ENCODE results near the gene ZNF552.
"Not testable (repeated sequence)": the region's sequence is repeated elsewhere in the genome, so short reads cannot be mapped to it uniquely, and the experiment has no call there.

The ZNF552 gene

GRCh38 chr19:57814505-57815246, at the start of gene ZNF552:
Gene ZNF552, minus strand, starts transcription at chr19:57814913. Its CDS starts 170 bp downstream, at chr19:57814743.
- in situ Hi-C loops (cut with HindIII; ENCODE audit: low sequenced_read_pairs): no loop called here

DNA sequence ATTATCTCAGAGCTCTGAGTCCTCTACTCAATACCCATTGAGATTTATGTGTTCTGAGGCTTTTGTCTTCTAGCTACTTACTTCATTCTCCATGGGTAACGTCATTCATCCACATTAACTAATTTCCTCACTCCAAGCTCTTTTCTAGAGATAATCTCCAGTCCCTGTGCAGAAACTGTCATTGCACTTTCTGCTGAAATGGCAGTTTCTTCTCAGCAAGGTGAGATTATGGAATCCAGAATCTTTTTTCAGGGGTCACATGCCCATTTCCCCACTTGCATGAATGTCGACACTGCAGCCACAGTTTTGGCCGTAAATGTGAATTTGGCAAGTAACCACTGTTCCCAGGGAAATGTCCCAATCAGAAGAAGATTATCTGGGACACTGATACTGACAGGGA, 47.6 kb upstream of the ZNF552 start:
- in situ Hi-C loops (cut with HindIII; ENCODE audit: low sequenced_read_pairs): not testable (repeated sequence)

DNA sequence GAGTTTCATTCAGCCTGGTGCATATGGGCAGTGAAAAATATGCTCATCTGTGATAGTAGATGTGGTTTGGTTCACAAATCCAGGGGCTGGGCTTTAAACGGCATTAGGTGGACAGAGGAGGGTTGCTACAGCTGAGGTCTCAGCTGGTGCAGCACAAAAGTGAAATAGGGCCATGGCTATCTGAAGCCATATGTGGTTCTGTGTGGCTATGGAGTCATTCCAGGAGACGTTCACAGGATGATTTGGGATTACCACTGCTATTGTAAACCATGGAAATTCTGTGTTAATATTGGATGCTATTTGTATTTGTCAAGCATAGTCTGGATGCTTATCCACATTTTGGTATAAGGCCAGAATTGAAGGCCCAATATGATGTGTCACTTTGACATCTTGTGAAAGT, 39.4 kb upstream of the ZNF552 start:
- in situ Hi-C loops (cut with HindIII; ENCODE audit: low sequenced_read_pairs): not testable (repeated sequence)

DNA sequence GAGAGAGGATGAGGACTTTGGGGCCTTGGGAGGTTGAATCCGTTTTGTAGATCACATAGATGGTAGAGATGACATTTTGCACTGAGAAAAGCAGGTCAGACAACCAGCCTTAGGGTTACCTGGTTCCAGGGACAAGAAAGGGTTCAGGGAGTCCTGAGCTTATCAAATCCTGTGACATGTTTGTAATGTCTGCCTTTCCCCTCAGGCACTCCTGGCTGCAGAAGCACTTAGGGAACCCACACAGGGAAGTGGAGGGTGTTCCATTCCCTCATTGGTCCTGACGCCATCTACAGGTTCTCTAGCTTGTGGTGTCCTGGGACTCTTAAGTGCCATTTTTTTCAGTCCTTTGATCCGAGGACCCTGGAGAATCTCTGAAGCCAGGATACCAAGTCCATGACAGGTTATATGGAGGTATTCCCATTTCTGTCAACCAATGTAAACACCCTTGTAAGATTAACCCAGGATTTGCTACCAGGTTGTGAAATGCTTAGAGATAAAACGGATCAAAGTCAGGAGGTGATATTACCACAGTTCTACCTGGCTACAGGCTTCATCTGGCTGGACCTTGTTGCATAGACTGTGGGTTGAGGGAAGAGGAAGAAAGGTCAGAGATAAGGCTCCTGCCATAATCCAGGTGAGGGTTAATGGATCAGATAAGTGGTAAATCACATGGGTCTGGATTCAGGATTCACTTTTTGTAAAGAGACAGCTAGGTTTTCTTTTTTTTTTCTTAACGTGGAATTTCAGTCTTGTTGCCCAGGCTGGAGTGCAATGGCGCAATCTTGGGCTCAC, 37.3 kb upstream of the ZNF552 start:
- in situ Hi-C loops (cut with HindIII; ENCODE audit: low sequenced_read_pairs): not testable (repeated sequence)

DNA sequence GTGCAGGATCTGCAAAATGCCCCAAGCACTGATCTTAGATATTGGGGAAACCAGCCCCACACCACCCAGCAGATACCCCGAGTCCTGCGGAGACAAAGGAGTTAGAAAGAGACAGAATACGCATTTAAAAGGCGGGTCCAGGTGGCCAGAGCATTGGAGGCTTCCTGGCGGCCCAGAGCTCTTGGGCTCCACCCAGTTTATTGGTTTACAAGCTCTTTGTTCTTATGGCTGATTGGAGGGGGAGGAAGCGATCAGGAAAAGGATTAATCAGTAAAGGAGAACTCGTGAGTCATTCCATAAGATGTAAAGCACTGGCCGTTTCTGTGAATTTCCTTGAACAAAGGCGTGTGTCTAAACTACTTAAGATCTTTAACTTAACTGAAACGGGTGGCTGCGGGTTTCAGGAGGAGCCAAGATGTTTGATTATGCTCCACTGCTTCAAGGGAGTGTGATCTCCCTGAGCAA, 35.9 kb upstream of the ZNF552 start:
- in situ Hi-C loops (cut with HindIII; ENCODE audit: low sequenced_read_pairs): no loop called here

DNA sequence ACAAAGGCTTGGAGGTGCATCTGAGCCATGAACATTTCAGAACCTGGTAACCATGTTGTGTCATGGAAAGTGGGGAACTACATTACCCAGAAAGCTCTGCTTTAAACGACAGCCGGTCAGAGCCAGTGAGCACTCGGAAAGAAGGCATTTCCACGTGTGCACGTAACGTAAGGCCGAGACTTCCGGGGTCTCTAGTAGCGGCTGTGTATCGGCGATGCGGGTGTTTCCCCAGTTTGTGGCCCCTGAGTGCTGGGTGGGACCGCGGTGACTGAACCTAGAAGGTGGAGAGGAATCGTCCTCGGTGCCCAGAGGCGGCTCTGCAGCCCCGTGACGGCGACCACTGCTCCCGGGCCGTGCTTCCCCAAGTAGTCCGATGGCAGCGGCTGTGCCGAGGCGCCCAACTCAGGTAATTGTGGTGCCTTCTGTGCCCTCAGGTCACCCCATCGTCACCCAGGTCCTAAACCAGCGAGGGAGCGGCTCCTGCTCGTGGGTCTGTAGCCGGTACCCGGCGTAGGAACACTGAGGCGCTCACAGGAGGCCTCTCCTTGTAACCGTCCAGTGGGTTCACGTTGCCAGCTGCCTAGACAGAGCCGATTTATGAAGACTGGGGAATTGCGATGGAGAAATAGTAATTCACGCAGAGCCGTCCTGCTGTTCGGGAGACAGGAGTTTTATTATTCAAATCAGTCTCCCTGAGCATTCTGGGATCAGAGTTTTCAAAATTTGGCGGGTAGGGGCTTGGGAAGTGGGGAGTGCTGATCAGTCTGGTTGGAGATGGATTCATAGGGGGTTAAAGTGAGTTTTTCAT, 35.2 kb upstream of the ZNF552 start, which contains the start of gene ZNF587:
Gene ZNF587 (plus strand): TSS at position 194 of the 808 bp plus-strand sequence. CDS start 180 bp downstream, at position 374.
- in situ Hi-C loops (cut with HindIII; ENCODE audit: low sequenced_read_pairs): not testable (repeated sequence)

DNA sequence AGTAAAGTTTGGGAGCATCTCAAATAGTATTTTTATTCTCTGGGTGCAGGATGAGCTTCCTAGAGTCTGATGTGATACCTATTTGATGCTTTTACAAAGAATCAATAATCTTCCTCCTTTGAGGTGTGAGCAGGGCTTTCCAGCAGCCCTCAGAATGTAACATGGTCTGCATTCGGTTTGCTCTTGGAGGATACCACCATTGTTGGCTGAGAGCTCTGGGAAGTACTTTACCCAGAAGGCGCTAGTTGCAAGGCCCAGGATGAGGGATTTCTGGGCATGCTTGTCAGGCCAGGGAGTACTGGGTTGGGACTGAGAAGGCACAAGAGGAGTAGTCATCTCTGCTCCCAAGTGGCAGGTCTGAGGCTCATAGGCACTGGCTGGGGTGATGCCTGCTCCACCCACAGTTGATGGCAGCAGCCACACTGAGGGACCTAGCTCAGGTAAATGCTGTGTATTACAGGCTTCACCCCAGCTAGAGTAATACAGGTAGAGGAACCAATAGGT, 34.5 kb upstream of the ZNF552 start:
- in situ Hi-C loops (cut with HindIII; ENCODE audit: low sequenced_read_pairs): not testable (repeated sequence)

DNA sequence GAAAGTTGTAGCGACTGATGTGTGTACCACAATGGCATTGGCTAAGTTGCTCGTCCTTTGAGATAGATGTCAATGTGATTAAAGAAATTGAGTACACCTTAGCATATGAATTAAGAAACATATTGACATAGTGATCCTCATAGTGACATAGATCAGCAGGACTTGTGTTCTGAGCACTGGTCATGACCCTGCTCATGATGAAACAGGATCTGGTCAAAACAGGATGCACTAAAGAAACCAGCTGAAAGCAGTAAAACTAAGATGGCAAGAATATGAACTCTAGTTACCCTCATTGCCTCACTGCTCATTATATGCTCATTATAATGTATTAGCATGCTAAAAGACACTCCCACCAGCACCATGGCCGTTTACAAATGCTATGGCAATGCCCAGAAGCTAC, 32.5 kb upstream of the ZNF552 start:
- in situ Hi-C loops (cut with HindIII; ENCODE audit: low sequenced_read_pairs): not testable (repeated sequence)

GRCh38 chr19:57841122-57841763, 26.5 kb upstream of the ZNF552 start:
- in situ Hi-C loops (cut with HindIII; ENCODE audit: low sequenced_read_pairs): no loop called here

DNA sequence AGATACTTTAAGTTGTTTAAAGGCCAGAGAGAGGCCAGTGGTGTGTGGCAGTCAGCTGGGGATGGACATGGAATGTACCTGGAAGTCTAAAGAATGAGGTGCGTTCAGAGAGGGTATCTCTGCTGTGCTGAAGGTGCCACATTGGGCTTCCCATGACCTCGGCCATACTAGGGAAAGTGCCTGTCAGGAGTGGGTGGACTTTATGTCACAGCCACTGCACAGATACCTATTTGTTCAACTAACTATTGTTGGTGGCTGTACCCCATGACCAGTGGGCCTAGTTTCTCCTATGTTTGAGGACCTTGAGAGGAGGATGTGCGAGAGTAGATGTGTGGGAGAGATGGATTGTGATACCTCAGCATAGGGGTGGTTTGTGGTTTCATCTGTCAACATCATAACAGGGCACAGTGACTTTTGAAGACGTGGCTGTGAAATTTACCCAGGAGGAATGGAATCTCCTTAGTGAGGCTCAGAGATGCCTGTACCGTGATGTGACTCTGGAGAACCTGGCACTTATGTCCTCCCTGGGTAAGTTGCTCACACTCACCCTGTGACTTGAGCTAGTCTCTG, 24.0 kb upstream of the ZNF552 start:
- in situ Hi-C loops (cut with HindIII; ENCODE audit: low sequenced_read_pairs): not testable (repeated sequence)

DNA sequence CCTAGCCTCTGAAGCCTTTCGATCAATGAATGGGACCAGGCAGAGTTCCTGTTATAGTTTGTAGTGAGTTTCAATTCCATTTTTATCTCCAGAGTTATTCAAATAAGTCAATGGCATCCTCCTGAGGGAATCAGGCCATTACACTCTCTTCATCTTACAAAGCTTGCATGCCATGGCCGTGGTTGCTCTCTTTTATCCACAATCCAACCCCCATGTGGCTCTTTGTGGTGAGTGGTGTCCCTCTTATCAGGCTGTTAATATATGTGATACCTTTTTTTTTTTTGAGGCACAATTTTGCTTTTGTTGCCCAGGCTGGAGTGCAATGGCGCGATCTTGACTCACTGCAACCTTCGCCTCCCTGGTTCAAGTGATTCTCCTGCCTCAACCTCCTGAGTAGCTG, 22.3 kb upstream of the ZNF552 start:
- in situ Hi-C loops (cut with HindIII; ENCODE audit: low sequenced_read_pairs): not testable (repeated sequence)

DNA sequence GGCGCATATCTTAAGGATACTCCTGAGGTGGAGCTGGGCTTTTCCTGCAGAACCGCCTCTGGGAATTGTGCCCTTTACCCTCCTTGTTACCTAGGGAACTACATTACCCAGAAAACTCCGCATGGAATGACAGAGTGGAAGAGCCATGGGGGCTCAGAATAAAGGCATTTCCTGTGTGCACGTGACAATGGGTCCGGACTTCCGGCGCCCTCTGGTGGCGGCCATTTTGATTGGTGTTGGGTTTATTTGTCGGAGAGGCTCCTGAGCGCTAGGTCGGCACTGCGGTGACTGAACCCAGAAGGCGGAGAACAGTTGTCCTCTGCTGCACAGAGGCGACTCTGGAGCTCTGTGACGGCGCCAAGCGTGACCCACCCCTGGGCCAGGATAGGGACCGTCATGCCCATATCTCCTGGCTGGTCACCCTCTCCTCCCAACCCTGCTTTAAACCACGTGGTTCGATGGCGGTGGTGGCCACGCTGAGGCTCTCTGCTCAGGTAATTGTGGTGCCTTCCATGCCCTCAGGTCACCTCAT, 15.4 kb upstream of the ZNF552 start, which contains the start of gene ZNF587B:
Gene ZNF587B (plus strand): TSS at position 229 of the 532 bp plus-strand sequence. CDS start 230 bp downstream, at position 459.
- in situ Hi-C loops (cut with HindIII; ENCODE audit: low sequenced_read_pairs): no loop called here

DNA sequence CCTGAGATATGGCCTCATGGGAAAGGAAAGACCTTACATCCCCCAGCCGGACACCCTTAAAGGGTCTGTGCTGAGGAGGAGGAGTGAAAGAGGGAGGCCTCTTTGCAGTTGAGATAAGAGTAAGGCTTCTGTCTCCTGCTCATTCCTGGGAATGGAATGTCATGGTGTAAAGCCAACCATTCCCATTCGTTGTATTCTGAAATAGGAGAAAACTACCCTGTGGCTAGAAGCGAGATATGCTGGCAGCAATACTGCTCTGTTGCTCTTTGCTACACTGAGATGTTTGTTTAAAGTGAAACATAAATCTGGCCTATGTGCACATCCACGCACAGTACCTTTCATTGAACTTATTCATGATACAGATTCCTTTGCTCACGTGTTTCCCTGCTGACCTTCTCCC, 14.6 kb upstream of the ZNF552 start:
- in situ Hi-C loops (cut with HindIII; ENCODE audit: low sequenced_read_pairs): no loop called here

DNA sequence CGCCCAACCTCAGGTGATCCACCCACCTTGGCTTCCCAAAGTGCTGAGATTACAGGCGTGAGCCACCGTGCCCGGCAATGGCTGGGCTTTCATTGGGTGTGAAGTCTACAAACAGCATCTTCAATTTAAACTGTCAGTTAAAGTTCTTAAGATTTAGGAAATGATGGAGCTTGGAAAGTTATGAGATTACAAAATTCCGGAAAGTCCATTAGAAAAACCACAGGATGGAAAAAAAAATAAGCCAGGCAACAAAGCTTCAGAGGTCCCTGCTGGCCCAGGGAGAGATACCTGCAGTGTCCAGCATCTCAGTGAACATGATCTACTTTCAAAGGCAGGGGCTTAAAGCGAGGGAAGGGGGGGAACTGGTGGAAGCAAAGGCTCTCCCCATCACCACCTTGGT, 10.8 kb upstream of the ZNF552 start:
- in situ Hi-C loops (cut with HindIII; ENCODE audit: low sequenced_read_pairs): no loop called here

- in situ Hi-C loops (cut with HindIII; ENCODE audit: low sequenced_read_pairs): not testable (repeated sequence)
Measured at GRCh38 chr19:57823608-57824007, 8.9 kb upstream of the ZNF552 start.

DNA sequence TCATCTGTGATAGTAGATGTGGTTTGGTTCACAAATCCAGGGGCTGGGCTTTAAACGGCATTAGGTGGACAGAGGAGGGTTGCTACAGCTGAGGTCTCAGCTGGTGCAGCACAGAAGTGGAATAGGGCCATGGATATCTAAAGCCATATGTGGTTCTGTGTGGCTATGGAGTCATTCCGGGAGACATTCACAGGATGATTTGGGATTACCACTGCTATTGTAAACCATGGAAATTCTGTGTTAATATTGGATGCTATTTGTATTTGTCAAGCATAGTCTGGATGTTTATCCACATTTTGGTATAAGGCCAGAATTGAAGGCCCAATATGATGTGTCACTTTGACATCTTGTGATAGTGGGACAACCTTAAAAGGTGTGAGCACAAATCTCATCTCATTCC, 8.4 kb upstream of the ZNF552 start:
- in situ Hi-C loops (cut with HindIII; ENCODE audit: low sequenced_read_pairs): not testable (repeated sequence)

DNA sequence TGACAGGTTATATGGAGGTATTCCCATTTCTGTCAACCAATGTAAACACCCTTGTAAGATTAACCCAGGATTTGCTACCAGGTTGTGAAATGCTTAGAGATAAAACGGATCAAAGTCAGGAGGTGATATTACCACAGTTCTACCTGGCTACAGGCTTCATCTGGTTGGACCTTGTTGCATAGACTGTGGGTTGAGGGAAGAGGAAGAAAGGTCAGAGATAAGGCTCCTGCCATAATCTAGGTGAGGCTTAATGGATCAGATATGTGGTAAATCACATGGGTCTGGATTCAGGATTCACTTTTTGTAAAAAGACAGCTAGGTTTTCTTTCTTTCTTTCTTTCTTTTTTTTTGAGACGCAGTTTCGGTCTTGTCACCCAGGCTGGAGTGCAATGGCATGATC, 6.8 kb upstream of the ZNF552 start:
- in situ Hi-C loops (cut with HindIII; ENCODE audit: low sequenced_read_pairs): not testable (repeated sequence)

- in situ Hi-C loops (cut with HindIII; ENCODE audit: low sequenced_read_pairs): not testable (repeated sequence)
Measured at GRCh38 chr19:57821095-57821494, 6.4 kb upstream of the ZNF552 start.

- in situ Hi-C loops (cut with HindIII; ENCODE audit: low sequenced_read_pairs): no loop called here
Measured at GRCh38 chr19:57820599-57820998, 5.9 kb upstream of the ZNF552 start.
